Inferior parietal cortex (tissue), 1 donor: ENCODE results near the gene POLR3K.
"Not testable (repeated sequence)": the region's sequence is repeated elsewhere in the genome, so short reads cannot be mapped to it uniquely, and the experiment has no call there.

Experiments
- DNase-seq: peaks from one replicate; pipeline ENCODE4 v3.0.0-alpha.2; 2016; ENCODE audit errors: extremely low spot score

POLR3K gene

GRCh38 chr16:42691-43090 is 10.7 kb downstream of the POLR3K start:
- no peak for DNase-seq

- DNase-seq = no peak
Measured at GRCh38 chr16:42069-42457, 11.3 kb downstream of the POLR3K start.

GRCh38 chr16:41439-42068 is 11.9 kb downstream of the POLR3K start:
- no peak for DNase-seq

DNA sequence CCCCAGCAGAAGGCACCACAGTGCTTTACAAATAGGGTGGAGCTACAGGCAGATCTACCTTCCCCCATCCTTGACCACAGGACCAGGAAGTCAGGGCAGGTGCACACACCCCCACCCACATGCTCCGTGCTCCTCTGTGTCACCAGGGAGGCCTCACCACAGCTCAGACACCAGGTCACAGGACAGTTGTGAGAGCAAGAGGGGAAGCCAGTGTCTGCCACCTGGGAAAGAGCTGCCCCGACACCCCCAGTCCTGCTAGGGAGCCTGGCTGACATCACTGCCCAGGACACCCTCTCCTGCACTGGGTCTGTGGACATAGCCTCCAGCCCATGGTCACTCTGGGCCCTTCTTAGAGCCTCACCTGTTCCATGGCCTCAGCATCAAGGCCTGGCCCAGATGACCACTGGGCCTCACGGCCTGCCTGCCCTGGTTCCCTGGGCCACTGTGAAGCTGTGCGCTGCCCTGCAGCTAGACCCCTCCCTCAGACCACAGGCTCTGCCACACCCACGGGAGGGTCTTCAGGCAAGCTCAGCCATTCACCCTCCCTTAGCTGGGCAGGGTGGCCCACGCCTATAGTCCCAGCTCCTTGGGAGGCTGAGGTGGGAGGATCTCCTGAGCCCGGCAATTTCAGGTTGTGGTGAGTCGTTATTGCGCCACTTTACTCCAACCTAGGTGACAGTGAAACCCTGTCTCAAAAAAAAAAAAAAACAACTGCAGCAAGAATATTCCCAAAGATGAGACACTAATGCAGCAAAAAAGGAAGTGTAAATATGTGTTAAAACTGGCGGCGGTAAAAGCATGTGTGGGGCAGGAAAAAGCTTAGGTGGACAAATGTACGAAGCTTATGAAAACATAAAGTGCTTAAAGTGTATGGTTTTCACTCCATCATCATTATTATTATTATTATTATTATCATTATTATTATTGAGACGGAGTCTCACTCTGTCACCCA is 14.2 kb downstream of the POLR3K start:
- no peak for DNase-seq

GRCh38 chr16:38206-38605 is 15.2 kb downstream of the POLR3K start:
- DNase-seq = not testable (repeated sequence)

GRCh38 chr16:37511-37910 is 15.9 kb downstream of the POLR3K start:
- no peak for DNase-seq

GRCh38 chr16:36336-36984 is 16.9 kb downstream of the POLR3K start:
- no peak for DNase-seq

GRCh38 chr16:35678-36305 is 17.6 kb downstream of the POLR3K start:
- DNase-seq = no peak

GRCh38 chr16:35011-35677 is 18.3 kb downstream of the POLR3K start:
- no peak for DNase-seq

DNA sequence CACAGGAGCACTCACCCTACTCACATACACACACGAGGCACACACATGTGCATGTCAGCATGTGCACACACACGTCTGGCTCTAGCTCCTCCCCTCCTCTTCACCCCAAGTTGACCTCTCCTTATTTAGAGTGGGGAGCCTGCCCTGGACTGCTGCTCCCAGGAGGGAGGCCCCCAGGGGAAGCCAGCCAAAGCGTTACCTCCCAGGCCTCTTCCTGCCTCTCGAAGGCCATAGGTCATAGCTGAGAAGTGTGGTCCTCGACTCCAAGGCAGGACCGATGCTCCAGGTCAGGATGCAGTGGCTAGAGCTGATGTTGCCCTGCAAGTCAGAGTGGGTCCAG is 18.8 kb downstream of the POLR3K start:
- no peak for DNase-seq

GRCh38 chr16:33877-34647 is 19.3 kb downstream of the POLR3K start:
- no peak for DNase-seq

GRCh38 chr16:33154-33876 is 20.1 kb downstream of the POLR3K start:
- not testable (repeated sequence) for DNase-seq

DNA sequence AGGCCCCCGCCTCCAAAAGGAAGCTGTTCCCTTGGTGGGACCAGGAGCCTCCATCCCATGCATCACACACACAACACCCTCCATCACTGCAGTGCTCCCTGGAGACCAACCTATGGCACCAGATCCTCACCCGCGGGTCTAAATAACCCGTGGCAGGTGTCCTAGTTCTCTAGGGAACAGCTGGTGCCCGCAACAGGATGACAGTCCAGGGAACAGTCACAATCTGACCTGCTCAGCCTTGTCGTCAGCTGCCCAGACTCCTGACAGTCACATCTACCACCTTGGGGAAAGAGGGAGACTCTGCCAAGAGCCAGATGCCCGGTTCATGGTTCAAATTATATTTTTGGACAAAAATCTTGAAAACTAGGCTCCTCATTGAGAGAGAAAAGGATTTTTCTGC is 22.8 kb downstream of the POLR3K start:
- not testable (repeated sequence) for DNase-seq

DNA sequence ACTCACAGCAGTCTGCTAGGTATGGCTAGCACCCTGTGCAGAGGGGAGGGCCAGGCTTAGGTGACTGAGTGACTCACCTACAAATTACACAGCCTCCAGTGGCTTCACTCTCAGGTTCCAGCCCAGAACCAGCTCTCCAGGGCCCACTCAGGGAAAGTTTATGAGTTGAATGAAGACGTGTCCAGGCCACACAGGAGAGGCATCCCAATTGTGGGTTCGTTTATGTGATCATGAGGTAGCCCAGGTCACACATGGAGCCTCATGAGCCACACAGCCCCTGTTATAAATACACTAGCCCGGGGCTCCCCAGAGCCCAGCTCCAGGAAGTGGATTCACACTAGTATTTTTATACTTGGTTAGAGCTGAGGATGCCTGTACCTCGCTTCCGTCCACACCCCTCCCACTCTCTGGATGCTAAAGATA is 27.5 kb downstream of the POLR3K start:
- not testable (repeated sequence) for DNase-seq

- DNase-seq = not testable (repeated sequence)
Measured at GRCh38 chr16:24151-24550, 29.3 kb downstream of the POLR3K start.

GRCh38 chr16:20886-21285 is 32.5 kb downstream of the POLR3K start:
- not testable (repeated sequence) for DNase-seq

- not testable (repeated sequence) for DNase-seq
Measured at GRCh38 chr16:17062-17765, 36.2 kb downstream of the POLR3K start.

DNA sequence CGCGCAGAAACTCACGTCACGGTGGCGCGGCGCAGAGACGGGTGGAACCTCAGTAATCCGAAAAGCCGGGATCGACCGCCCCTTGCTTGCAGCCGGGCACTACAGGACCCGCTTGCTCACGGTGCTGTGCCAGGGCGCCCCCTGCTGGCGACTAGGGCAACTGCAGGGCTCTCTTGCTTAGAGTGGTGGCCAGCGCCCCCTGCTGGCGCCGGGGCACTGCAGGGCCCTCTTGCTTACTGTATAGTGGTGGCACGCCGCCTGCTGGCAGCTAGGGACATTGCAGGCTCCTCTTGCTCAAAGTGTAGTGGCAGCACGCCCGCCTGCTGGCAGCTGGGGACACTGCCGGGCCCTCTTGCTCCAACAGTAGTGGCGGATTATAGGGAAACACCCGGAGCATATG is 42.6 kb downstream of the POLR3K start:
- not testable (repeated sequence) for DNase-seq

DNA sequence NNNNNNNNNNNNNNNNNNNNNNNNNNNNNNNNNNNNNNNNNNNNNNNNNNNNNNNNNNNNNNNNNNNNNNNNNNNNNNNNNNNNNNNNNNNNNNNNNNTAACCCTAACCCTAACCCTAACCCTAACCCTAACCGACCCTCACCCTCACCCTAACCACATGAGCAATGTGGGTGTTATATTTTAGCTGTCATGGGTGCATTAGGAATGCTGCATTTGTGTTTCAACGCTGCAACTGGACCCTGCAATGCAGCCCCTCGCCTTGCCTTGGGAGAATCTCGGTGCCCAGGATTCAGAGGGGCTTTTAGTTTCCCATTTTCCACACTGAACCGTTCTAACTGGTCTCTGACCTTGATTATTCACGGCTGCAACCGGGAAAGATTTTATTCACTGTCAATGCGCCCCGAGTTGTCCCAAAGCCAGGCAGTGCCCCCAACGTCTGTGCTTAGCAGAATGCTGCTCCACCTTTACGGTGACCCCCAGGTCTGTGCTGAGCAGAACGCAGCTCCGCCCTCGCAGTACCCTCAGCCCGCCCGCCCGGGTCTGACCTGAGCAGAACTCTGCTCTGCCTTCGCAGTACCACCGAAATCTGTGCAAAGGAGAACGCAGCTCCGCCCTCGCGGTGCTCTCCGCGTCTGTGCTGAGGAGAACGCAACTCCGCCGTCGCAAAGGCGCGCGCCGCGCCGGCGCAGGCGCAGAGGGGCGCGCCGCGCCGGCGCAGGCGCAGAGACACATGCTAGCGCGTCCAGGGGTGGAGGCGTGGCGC is 43.3 kb downstream of the POLR3K start:
- DNase-seq = no peak
